Measurements from ENCODE around the gene LYSMD3.

- TF ChIP-seq, protein P1, sequence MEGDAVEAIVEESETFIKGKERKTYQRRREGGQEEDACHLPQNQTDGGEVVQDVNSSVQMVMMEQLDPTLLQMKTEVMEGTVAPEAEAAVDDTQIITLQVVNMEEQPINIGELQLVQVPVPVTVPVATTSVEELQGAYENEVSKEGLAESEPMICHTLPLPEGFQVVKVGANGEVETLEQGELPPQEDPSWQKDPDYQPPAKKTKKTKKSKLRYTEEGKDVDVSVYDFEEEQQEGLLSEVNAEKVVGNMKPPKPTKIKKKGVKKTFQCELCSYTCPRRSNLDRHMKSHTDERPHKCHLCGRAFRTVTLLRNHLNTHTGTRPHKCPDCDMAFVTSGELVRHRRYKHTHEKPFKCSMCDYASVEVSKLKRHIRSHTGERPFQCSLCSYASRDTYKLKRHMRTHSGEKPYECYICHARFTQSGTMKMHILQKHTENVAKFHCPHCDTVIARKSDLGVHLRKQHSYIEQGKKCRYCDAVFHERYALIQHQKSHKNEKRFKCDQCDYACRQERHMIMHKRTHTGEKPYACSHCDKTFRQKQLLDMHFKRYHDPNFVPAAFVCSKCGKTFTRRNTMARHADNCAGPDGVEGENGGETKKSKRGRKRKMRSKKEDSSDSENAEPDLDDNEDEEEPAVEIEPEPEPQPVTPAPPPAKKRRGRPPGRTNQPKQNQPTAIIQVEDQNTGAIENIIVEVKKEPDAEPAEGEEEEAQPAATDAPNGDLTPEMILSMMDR (IDR thresholded peaks at IDR 0.05): no peak
- no peak for TF ChIP-seq POLR2A (IDR thresholded peaks at IDR 0.05)
- no peak for TF ChIP-seq POLR2AphosphoS5 (IDR thresholded peaks at IDR 0.05)
Measured at GRCh38 chr5:90562341-90562740, 33.0 kb upstream of the LYSMD3 start.
